GM23248 (cell line): ENCODE results near the gene MED15. TPM values are rescaled to one million over a fixed set of nuclear protein-coding genes. Genes with fewer than 3 reads are reported as not detected.
A peak's percentile ranks its signal among the peaks of the same experiment; 100 is the strongest.

Experiments used
- DNase-seq: peaks from one replicate; pipeline ENCODE4 v3.0.0-alpha.2; 2015
- H2AFZ ChIP-seq: fragments of 200-600 bp; sonication (generic); 2 replicates; pipeline ENCODE4 v1.6.1; 2016; ENCODE audit warnings: antibody characterized with exemption
- H3F3A ChIP-seq: fragments of 200-600 bp; sonication (generic); 2 replicates; pipeline ENCODE4 v1.6.1; 2016; ENCODE audit warnings: mild to moderate bottlenecking, antibody characterized with exemption, mixed run types; ENCODE audit not compliant: insufficient read depth
- H3K27ac ChIP-seq: fragments of 200-600 bp; sonication (generic); 2 replicates; pipeline ENCODE4 v1.5.1; 2016; ENCODE audit warnings: mild to moderate bottlenecking
- H3K27me3 ChIP-seq: fragments of 200-600 bp; sonication (generic); replicated peaks from 2 replicates; pipeline ENCODE4 v1.6.1; 2016; ENCODE audit warnings: mild to moderate bottlenecking; ENCODE audit not compliant: insufficient read depth
- H3K36me3 ChIP-seq: fragments of 200-600 bp; sonication (generic); 2 replicates; pipeline ENCODE4 v1.6.1; 2016; ENCODE audit warnings: low read depth, mild to moderate bottlenecking
- H3K4me1 ChIP-seq: fragments of 200-600 bp; sonication (generic); 2 replicates; pipeline ENCODE4 v1.6.1; 2016; ENCODE audit warnings: mild to moderate bottlenecking; ENCODE audit not compliant: insufficient read depth
- H3K4me2 ChIP-seq: fragments of 200-600 bp; sonication (generic); one replicate; pipeline ENCODE4 v1.6.1; 2016; ENCODE audit warnings: mild to moderate bottlenecking; ENCODE audit not compliant: unreplicated experiment
- H3K4me3 ChIP-seq: fragments of 200-600 bp; sonication (generic); 2 replicates; pipeline ENCODE4 v1.5.1; 2016; ENCODE audit warnings: mild to moderate bottlenecking
- H3K79me2 ChIP-seq: fragments of 200-600 bp; sonication (generic); 2 replicates; pipeline ENCODE4 v1.6.1; 2016; ENCODE audit warnings: mild to moderate bottlenecking; ENCODE audit not compliant: insufficient read depth
- H3K9ac ChIP-seq: fragments of 200-600 bp; sonication (generic); 2 replicates; pipeline ENCODE4 v1.6.1; 2016; ENCODE audit warnings: mild to moderate bottlenecking
- H3K9me2 ChIP-seq: fragments of 200-600 bp; sonication (generic); 2 replicates; pipeline ENCODE4 v1.6.1; 2016; ENCODE audit warnings: mixed run types, mild to moderate bottlenecking, moderate library complexity; ENCODE audit not compliant: insufficient read depth
- H3K9me3 ChIP-seq: fragments of 200-600 bp; sonication (generic); one replicate; pipeline ENCODE4 v1.6.1; 2017; ENCODE audit warnings: low read depth
- H4K20me1 ChIP-seq: fragments of 200-600 bp; sonication (generic); 2 replicates; pipeline ENCODE4 v1.6.0; 2016; ENCODE audit not compliant: insufficient read depth
- EZH2 ChIP-seq: fragments of 200-600 bp; sonication (generic); IDR thresholded peaks from 2 replicates; pipeline ENCODE4 v1.6.1; 2018; ENCODE audit warnings: antibody characterized with exemption, mild to moderate bottlenecking; ENCODE audit not compliant: insufficient read depth, poor library complexity, severe bottlenecking
- EZH2phosphoT487 ChIP-seq: fragments of 200-600 bp; sonication (generic); IDR thresholded peaks from 2 replicates; pipeline ENCODE4 v1.6.1; 2018; ENCODE audit warnings: antibody characterized with exemption, moderate library complexity, mild to moderate bottlenecking, low read depth; ENCODE audit not compliant: insufficient read depth
- WGBS, 2 experiments: methylation state at CpG; one replicate each; pipeline ENCODE4 v1.1.6; 2015 to 2017; ENCODE audit warnings: low lambda C conversion rate in 2 of 2, low coverage in 1 of 2; ENCODE audit errors: missing lambda C conversion rate in 2 of 2; 5-methylcytosine and 5-hydroxymethylcytosine counted together
- in situ Hi-C: fragments of 300-500 bp; cut with MboI; formaldehyde crosslinking; loops from 2 replicates; pipeline ENCODE4 v1.15.0; 2020
- polyA plus RNA-seq: library from polyadenylated mRNA; unstranded; fragments of >200 nt; fragmentation: Nextera tagmentation; extraction: Ambion mirVana; gene quantifications from 2 replicates; pipeline ENCODE4 v1.2.1, GENCODE V29; 2016
- total RNA-seq: library from RNA; depleted of rRNA; stranded (reverse); fragments of >200 nt; shearing (Covaris generic); gene quantifications from 2 replicates; pipeline ENCODE4 v1.2.3, GENCODE V29; 2014

Gene MED15
- total and polyA plus RNA-seq, 2 experiments from 2014 or later: 40.2 to 69.7 TPM

- Histone ChIP-seq H3K9ac (peak overlapping the region; percentile 51), H3K4me2 (peak overlapping the region; percentile 34)
Measured at GRCh38 chr22:20526305-20526627, 18.9 kb downstream of the MED15 start.

GRCh38 chr22:20526628-20527355, 19.4 kb downstream of the MED15 start:
- H3K27ac ChIP-seq: peak overlapping the region; percentile 100
- H3F3A ChIP-seq: peaks cover 72% of the 10 kb centered on the region
- no peaks in the 10 kb centered on the region for H3K9me2 ChIP-seq
- H2AFZ ChIP-seq: no peak overlapping the region
- TF ChIP-seq EZH2 (no peak), EZH2phosphoT487 (no peak)
- peak; percentile 89 for DNase-seq
- H3K9me3 ChIP-seq: no peaks in the 10 kb centered on the region
- H3K79me2 ChIP-seq: peaks cover 81% of the 10 kb centered on the region
- H3K36me3 ChIP-seq: peaks cover 4% of the 10 kb centered on the region; the same call in 1 of the 2 replicates
- in situ Hi-C loops: no loop called here
- H3K4me3 ChIP-seq: peak overlapping the region; percentile 1; the same call in 1 of the 2 replicates
- WGBS, 2 experiments: 60 to 61% methylated on average over 6 of the region's 6 CpGs
- H3K4me1 ChIP-seq: peaks cover 73% of the 10 kb centered on the region
- no peaks in the 10 kb centered on the region for H3K27me3 ChIP-seq
- H4K20me1 ChIP-seq: no peaks in the 10 kb centered on the region
- peak overlapping the region; percentile 51 for H3K9ac ChIP-seq
- H3K4me2 ChIP-seq: peak overlapping the region; percentile 34

More at GRCh38 chr22:20526305-20526627, 18.9 kb downstream of the MED15 start:
- peaks cover 68% of the 10 kb centered on the region for H3K4me1 ChIP-seq
- 74 to 78% methylated on average over 4 of the region's 4 CpGs for WGBS, 2 experiments
- no peaks in the 10 kb centered on the region for H3K9me3 ChIP-seq
- no peaks in the 10 kb centered on the region for H3K9me2 ChIP-seq
- no peak overlapping the region for H2AFZ ChIP-seq
- peaks cover 68% of the 10 kb centered on the region for H3F3A ChIP-seq
- H4K20me1 ChIP-seq: no peaks in the 10 kb centered on the region
- TF ChIP-seq EZH2 (no peak), EZH2phosphoT487 (no peak)
- H3K79me2 ChIP-seq: peaks cover 87% of the 10 kb centered on the region
- H3K4me3 ChIP-seq: peak overlapping the region; percentile 1; the same call in 1 of the 2 replicates
- no peak for DNase-seq
- in situ Hi-C loops: no loop called here
- H3K27ac ChIP-seq: peak overlapping the region; percentile 100
- peaks cover 6% of the 10 kb centered on the region; the same call in 1 of the 2 replicates for H3K36me3 ChIP-seq
- H3K27me3 ChIP-seq: no peaks in the 10 kb centered on the region

- H3K4me1 ChIP-seq: peaks cover 76% of the 10 kb centered on the region
- H3K4me3 ChIP-seq: no peak overlapping the region
- no peak for TF ChIP-seq EZH2
- TF ChIP-seq EZH2phosphoT487: no peak
- peaks cover 82% of the 10 kb centered on the region for H3F3A ChIP-seq
- in situ Hi-C loops: no loop called here
- H3K4me2 ChIP-seq: no peak overlapping the region
- H3K9me3 ChIP-seq: no peaks in the 10 kb centered on the region
- H3K36me3 ChIP-seq: no peaks in the 10 kb centered on the region
- no peak overlapping the region for H3K9ac ChIP-seq
- H2AFZ ChIP-seq: no peak overlapping the region
- WGBS, 2 experiments: 91 to 92% methylated on average over 7 of the region's 7 CpGs
- H4K20me1 ChIP-seq: no peaks in the 10 kb centered on the region
- peaks cover 79% of the 10 kb centered on the region for H3K79me2 ChIP-seq
- no peaks in the 10 kb centered on the region for H3K27me3 ChIP-seq
- DNase-seq: no peak
- H3K9me2 ChIP-seq: no peaks in the 10 kb centered on the region
- H3K27ac ChIP-seq: peak overlapping the region; percentile 100
Measured at GRCh38 chr22:20528405-20528978, 21.1 kb downstream of the MED15 start.

- TF ChIP-seq EZH2 (no peak), EZH2phosphoT487 (no peak)
- Histone ChIP-seq H3K27ac (peak overlapping the region; percentile 100), H3K4me1 (peaks cover 73% of the 10 kb centered on the region), H4K20me1 (no peaks in the 10 kb centered on the region), H3K9me2 (no peaks in the 10 kb centered on the region), H3K27me3 (no peaks in the 10 kb centered on the region), H3K4me2 (peak overlapping the region; percentile 66), H3K79me2 (peaks cover 79% of the 10 kb centered on the region), H3K36me3 (no peaks in the 10 kb centered on the region), H2AFZ (no peak overlapping the region), H3K4me3 (peak overlapping the region; percentile 26; the same call in 1 of the 2 replicates), H3K9me3 (no peaks in the 10 kb centered on the region), H3K9ac (peak overlapping the region; percentile 93), H3F3A (peaks cover 79% of the 10 kb centered on the region)
- DNase-seq: peak; percentile 96
- in situ Hi-C loops: no loop called here
- WGBS, 2 experiments: 29 to 34% methylated on average over 14 to 15 of the region's 15 CpGs
Measured at GRCh38 chr22:20530368-20531153, 23.2 kb downstream of the MED15 start.
